H1 (cell line): Measurements from ENCODE around the gene IGFBP6. TPM values are rescaled to one million over a fixed set of nuclear protein-coding genes. Genes with fewer than 3 reads are reported as not detected.

Experiments
- CTCF ChIA-PET: fragments of 300-600 bp; sonication (Branson Sonifier 250); formaldehyde crosslinking; loops from one replicate; lab custom pipeline; 2021; ENCODE audit not compliant: partially characterized antibody; lab: Charles Lee
- POLR2A ChIA-PET: fragments of 300-600 bp; sonication (Branson Sonifier 250); formaldehyde crosslinking; loops from one replicate; lab custom pipeline; 2021; ENCODE audit warnings: inconsistent platforms; ENCODE audit not compliant: partially characterized antibody; lab: Charles Lee
- DNase-seq, 2 experiments: peaks; one replicate each; pipeline versions ENCODE4 v3.0.0 to v3.0.0-alpha.2; 2010 to 2022; ENCODE audit warnings: low spot score in 2 of 2, low read depth in 1 of 2, mixed read lengths in 1 of 2
- FAIRE-seq: peaks from 2 replicates; lab custom pipeline; 2011; peaks lifted over from hg19 to GRCh38; lab: Jason Lieb, UNC
- H2AFZ ChIP-seq: 2 replicates; pipeline ENCODE4 v1.8.1; 2012; ENCODE audit warnings: low read length, inconsistent platforms
- H2AK5ac ChIP-seq: 2 replicates; pipeline ENCODE4 v1.6.1; 2013; ENCODE audit warnings: low read depth, low read length
- H2BK120ac ChIP-seq: replicated peaks from 2 replicates; pipeline ENCODE3; 2013; ENCODE audit warnings: low read depth, low read length, inconsistent platforms
- H2BK12ac ChIP-seq: 2 replicates; pipeline ENCODE4 v1.6.1; 2013; ENCODE audit warnings: low read depth, low read length
- H2BK15ac ChIP-seq: 2 replicates; pipeline ENCODE4 v1.6.1; 2013; ENCODE audit warnings: low read length
- H2BK20ac ChIP-seq: 2 replicates; pipeline ENCODE4 v1.6.1; 2013; ENCODE audit warnings: low read length
- H2BK5ac ChIP-seq: 2 replicates; pipeline ENCODE4 v1.6.1; 2013; ENCODE audit warnings: low read depth, low read length
- H3K14ac ChIP-seq: 2 replicates; pipeline ENCODE4 v1.6.1; 2013; ENCODE audit warnings: inconsistent platforms; ENCODE audit not compliant: insufficient read length
- H3K18ac ChIP-seq: 2 replicates; pipeline ENCODE4 v1.6.1; 2013; ENCODE audit warnings: low read length; ENCODE audit errors: extremely low read depth
- H3K23ac ChIP-seq: 2 replicates; pipeline ENCODE4 v1.6.1; 2013; ENCODE audit warnings: inconsistent platforms; ENCODE audit not compliant: insufficient read length
- H3K23me2 ChIP-seq: 2 replicates; pipeline ENCODE4 v1.6.1; 2013; ENCODE audit warnings: low read depth, low read length
- H3K27ac ChIP-seq: 2 replicates; pipeline ENCODE4 v1.6.1; 2011; ENCODE audit warnings: low read depth, low read length, inconsistent platforms
- H3K27me3 ChIP-seq, 4 experiments: replicated peaks in 1 of 4; 1 replicate in 1 of 4; 2 replicates in 3 of 4; pipeline versions ENCODE4 v1.6.1 to v1.8.1; 2011 to 2013; ENCODE audit warnings: low read length in 3 of 4, mild to moderate bottlenecking in 3 of 4, inconsistent platforms in 2 of 4, mixed read lengths in 2 of 4, moderate library complexity in 1 of 4; ENCODE audit not compliant: control insufficient read depth in 3 of 4, insufficient read depth in 3 of 4; ENCODE audit errors: extremely low read depth in 1 of 4
- H3K36me3 ChIP-seq, 4 experiments: 2 replicates each; pipeline versions ENCODE4 v1.6.1 to v1.8.1; 2011 to 2013; ENCODE audit warnings: mild to moderate bottlenecking in 4 of 4, low read length in 3 of 4, moderate library complexity in 2 of 4, control low read depth in 1 of 4, inconsistent platforms in 1 of 4; ENCODE audit not compliant: insufficient read depth in 4 of 4, control insufficient read depth in 2 of 4
- H3K4ac ChIP-seq: replicated peaks from 2 replicates; pipeline ENCODE3; 2013; ENCODE audit warnings: low read length, low read depth, mixed read lengths, inconsistent platforms; ENCODE audit not compliant: insufficient read length
- H3K4me1 ChIP-seq, 4 experiments: replicated peaks in 1 of 4; 1 replicate in 1 of 4; 2 replicates in 3 of 4; pipeline versions ENCODE4 v1.6.1 to v1.8.1; 2011 to 2013; ENCODE audit warnings: low read length in 3 of 4, inconsistent platforms in 2 of 4, mixed read lengths in 1 of 4; ENCODE audit not compliant: insufficient read depth in 4 of 4, control insufficient read depth in 3 of 4
- H3K4me2 ChIP-seq, 2 experiments: 2 replicates each; pipeline versions ENCODE4 v1.6.1 to v1.8.1; 2011 to 2013; ENCODE audit warnings: low read depth in 2 of 2, low read length in 2 of 2, control low read depth in 1 of 2, inconsistent platforms in 1 of 2, mild to moderate bottlenecking in 1 of 2; ENCODE audit not compliant: insufficient read depth in 1 of 2
- H3K4me3 ChIP-seq, 4 experiments: fragments of 200-600, 300-600 bp in 1 of 4; sonication (generic), shearing (Covaris generic), sonication (Bioruptor Twin) in 1 of 4; 2 replicates each; pipeline versions ENCODE4 v1.5.1 to v1.8.1; 2011 to 2016; ENCODE audit warnings: low read length in 4 of 4, low read depth in 3 of 4, control low read depth in 2 of 4, inconsistent platforms in 2 of 4, mild to moderate bottlenecking in 2 of 4, mixed read lengths in 1 of 4, moderate library complexity in 1 of 4; ENCODE audit not compliant: insufficient read depth in 2 of 4; ENCODE audit errors: extremely low read depth in 1 of 4
- H3K56ac ChIP-seq: replicated peaks from 2 replicates; pipeline ENCODE3; 2013; ENCODE audit warnings: low read depth, mild to moderate bottlenecking, mixed read lengths, low read length, inconsistent platforms; ENCODE audit not compliant: insufficient read length
- H3K79me1 ChIP-seq: 2 replicates; pipeline ENCODE4 v1.6.1; 2013; ENCODE audit warnings: low read depth, low read length, control low read depth
- H3K79me2 ChIP-seq, 2 experiments: 2 replicates each; pipeline versions ENCODE4 v1.6.1 to v1.8.1; 2012 to 2013; ENCODE audit warnings: low read length in 2 of 2, mild to moderate bottlenecking in 2 of 2, inconsistent platforms in 1 of 2; ENCODE audit not compliant: insufficient read depth in 2 of 2, control insufficient read depth in 1 of 2
- H3K9ac ChIP-seq, 4 experiments: replicated peaks in 1 of 4; 1 replicate in 1 of 4; 2 replicates in 3 of 4; pipeline versions ENCODE4 v1.6.1 to v1.8.1; 2011 to 2013; ENCODE audit warnings: low read depth in 3 of 4, low read length in 3 of 4, control low read depth in 2 of 4, mild to moderate bottlenecking in 2 of 4, moderate library complexity in 2 of 4, inconsistent platforms in 1 of 4; ENCODE audit errors: extremely low read depth in 1 of 4
- H3K9me3 ChIP-seq, 2 experiments: 2 replicates each; pipeline versions ENCODE4 v1.6.1 to v1.8.1; 2012 to 2013; ENCODE audit warnings: mild to moderate bottlenecking in 2 of 2, moderate library complexity in 2 of 2, control low read depth in 1 of 2, inconsistent platforms in 1 of 2, low read depth in 1 of 2, low read length in 1 of 2, mixed read lengths in 1 of 2; ENCODE audit not compliant: insufficient read depth in 2 of 2
- H4K20me1 ChIP-seq, 2 experiments: replicated peaks in 1 of 2; 2 replicates each; pipeline versions ENCODE3 to v1.8.1; 2011 to 2013; ENCODE audit warnings: inconsistent platforms in 2 of 2, low read length in 2 of 2, mild to moderate bottlenecking in 1 of 2; ENCODE audit not compliant: insufficient read depth in 2 of 2, control insufficient read depth in 1 of 2
- H4K5ac ChIP-seq: 2 replicates; pipeline ENCODE4 v1.6.1; 2013; ENCODE audit warnings: low read length, low read depth, mixed read lengths, inconsistent platforms; ENCODE audit not compliant: insufficient read length
- H4K8ac ChIP-seq: 2 replicates; pipeline ENCODE4 v1.8.0; 2013; ENCODE audit warnings: mild to moderate bottlenecking, moderate library complexity, low read length, inconsistent platforms; ENCODE audit not compliant: insufficient read depth; ENCODE audit errors: extremely low read depth
- H4K91ac ChIP-seq: replicated peaks from 2 replicates; pipeline ENCODE3; 2013; ENCODE audit warnings: low read length, mixed read lengths, inconsistent platforms; ENCODE audit not compliant: insufficient read length
- BACH1 ChIP-seq: IDR thresholded peaks from 2 replicates; pipeline ENCODE4 v1.6.1; 2012; ENCODE audit warnings: low read length, improper control_type of control experiment
- CEBPB ChIP-seq: IDR thresholded peaks from 2 replicates; pipeline ENCODE4 v1.6.1; 2012; ENCODE audit warnings: low read depth, low read length
- CHD1 ChIP-seq: IDR thresholded peaks from 2 replicates; pipeline ENCODE4 v1.6.1; 2012; ENCODE audit warnings: low read depth, low read length, improper control_type of control experiment
- RXRA ChIP-seq: IDR thresholded peaks from 2 replicates; pipeline ENCODE4 v1.6.1; 2011; ENCODE audit warnings: low read depth, mild to moderate bottlenecking, low read length, moderate library complexity; ENCODE audit not compliant: insufficient read depth
- SAP30 ChIP-seq: fragments of 300-600 bp; sonication (generic); IDR thresholded peaks from 2 replicates; pipeline ENCODE4 v1.7.1; 2012; ENCODE audit warnings: low read length, moderate library complexity, mild to moderate bottlenecking, inconsistent platforms; ENCODE audit not compliant: insufficient read depth, insufficient replicate concordance
- SIRT6 ChIP-seq: IDR thresholded peaks from one replicate; pipeline ENCODE4 v1.7.1; 2012; ENCODE audit warnings: low read length, inconsistent platforms
- SIX5 ChIP-seq: IDR thresholded peaks from 2 replicates; pipeline ENCODE4 v1.6.1; 2011; ENCODE audit warnings: mild to moderate bottlenecking, low read depth, low read length
- SP1 ChIP-seq: IDR thresholded peaks from 2 replicates; pipeline ENCODE4 v1.6.1; 2011; ENCODE audit warnings: low read depth, low read length
- TAF1 ChIP-seq: IDR thresholded peaks from 2 replicates; pipeline ENCODE4 v1.6.1; 2011; ENCODE audit warnings: mild to moderate bottlenecking, low read depth, low read length
- TEAD4 ChIP-seq: IDR thresholded peaks from 2 replicates; pipeline ENCODE4 v1.6.1; 2012; ENCODE audit warnings: low read depth, low read length, inconsistent platforms, mixed read lengths
- ZNF274 ChIP-seq: IDR thresholded peaks from 2 replicates; pipeline ENCODE4 v1.7.0; 2012; ENCODE audit warnings: low read length, borderline replicate concordance; ENCODE audit errors: extremely low read depth
- WGBS, 2 experiments: shearing (Covaris generic) in 1 of 2; methylation state at CpG; one replicate each; pipeline versions ENCODE4 v1.1.6 to v1.1.7; 2013 to 2015; ENCODE audit warnings: low lambda C conversion rate in 2 of 2, mixed read lengths in 2 of 2, inconsistent platforms in 1 of 2, low coverage in 1 of 2, missing lambda C conversion rate in 1 of 2; ENCODE audit not compliant: insufficient replicate concordance in 2 of 2, insufficient coverage in 1 of 2, insufficient read length in 1 of 2; ENCODE audit errors: extremely low coverage in 1 of 2, missing lambda C conversion rate in 1 of 2; 5-methylcytosine and 5-hydroxymethylcytosine counted together
- polyA plus RNA-seq, 7 experiments: library from polyadenylated mRNA; depleted of rRNA in 3 of 7; stranded (reverse) in 5 of 7; unstranded in 2 of 7; fragments of >200 nt in 5 of 7; fragments of 200-250 nt in 2 of 7; gene quantifications; 1 replicate in 5 of 7; 2 replicates in 1 of 7; 4 replicates in 1 of 7; pipeline versions ENCODE4 v1.2.1 to v1.2.3, GENCODE V29; 2011 to 2013; ENCODE audit warnings: missing spikeins in 2 of 7, mixed read lengths in 2 of 7
- total RNA-seq: library from RNA; stranded (reverse); fragmentation: NEBNext Ultra II Directional; extraction: Animal tissue kit (Norgen Biotek cat#: 25700); gene quantifications from 2 replicates; pipeline ENCODE4 v1.2.1, GENCODE V29; 2021
- TF ChIP-seq, protein P1 (sequence below): IDR thresholded peaks from 2 replicates; pipeline ENCODE4 v1.6.1; 2011; ENCODE audit warnings: low read length, improper control_type of control experiment

IGFBP6 gene
- total and polyA plus RNA-seq, 2 of the 8 experiments (the other 6 are each of a cell fraction or from before 2014, with no cell fraction given): 13.7 to 14.7 TPM

DNA sequence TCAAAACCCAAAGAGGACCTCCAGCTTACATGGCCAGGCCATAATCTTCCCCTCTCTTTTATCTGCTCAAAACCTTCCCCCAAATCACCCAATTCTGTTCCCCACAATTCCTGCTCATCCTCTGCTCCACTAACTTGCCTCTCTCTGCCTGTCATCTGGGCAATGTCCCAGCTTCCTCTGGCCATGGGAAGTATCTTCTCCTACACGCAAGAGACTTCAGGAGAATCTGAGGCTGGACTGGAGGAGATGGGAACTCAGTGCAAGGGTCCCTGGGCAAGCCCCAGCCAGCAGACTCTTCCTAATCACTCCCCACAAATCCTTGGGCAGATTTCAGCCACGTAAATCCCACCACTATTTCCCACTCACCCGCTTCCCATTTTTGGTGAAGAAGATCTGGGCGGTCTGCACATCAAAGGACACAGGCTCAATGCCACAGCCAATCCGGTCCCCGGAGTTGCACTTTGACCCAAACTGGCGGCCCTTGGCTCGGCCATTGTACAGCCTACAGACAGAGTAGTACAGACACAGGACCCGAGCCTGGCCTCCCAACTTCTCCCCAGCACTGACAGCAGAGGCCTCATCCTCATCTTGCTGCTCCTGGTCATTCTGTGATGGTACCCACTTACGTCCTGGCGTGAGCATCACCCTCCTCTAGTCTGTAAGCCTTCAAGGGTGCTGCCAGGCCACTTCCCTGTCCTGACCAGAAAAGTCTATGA lies 23.0 kb upstream of the IGFBP6 start:
- H3K23ac ChIP-seq: no peak overlapping the region
- no peak overlapping the region for H2BK120ac ChIP-seq
- no peak for FAIRE-seq
- no peak overlapping the region for H2BK15ac ChIP-seq
- peaks cover 0 to 2% (median 0%) of the 10 kb centered on the region in 4 experiments; a peak in 1 of 7 replicates for H3K27me3 ChIP-seq
- H3K27ac ChIP-seq: no peak overlapping the region
- H4K5ac ChIP-seq: no peak overlapping the region
- no peak overlapping the region for H3K4me2 ChIP-seq
- no peak overlapping the region for H4K8ac ChIP-seq
- H2BK12ac ChIP-seq: no peak overlapping the region
- H3K23me2 ChIP-seq: peaks cover 5% of the 10 kb centered on the region; the same call in 1 of the 2 replicates
- ChIA-PET POLR2A (interaction anchor here (0.7 to 2.7 kb wide), 2 partner anchors 21 to 190 kb away, joined by 3 to 7 read pairs; no protein-coding TSS in a partner anchor), CTCF (interaction anchor here (0.6 to 22.4 kb wide), 6 partner anchors 8 to 172 kb away, joined by 3 to 531 read pairs (median 12); partner anchors contain the start of genes IGFBP6 and SOAT2)
- no peak overlapping the region for H3K56ac ChIP-seq
- H4K91ac ChIP-seq: no peak overlapping the region
- H3K4ac ChIP-seq: no peak overlapping the region
- no peak overlapping the region for H3K9ac ChIP-seq
- H3K18ac ChIP-seq: no peak overlapping the region
- no peak overlapping the region for H2BK20ac ChIP-seq
- 95% methylated on average over 11 of the region's 11 CpGs; no CpG with 5 or more reads in 1 of the 2 experiments for WGBS, 2 experiments
- no peak overlapping the region for H2AK5ac ChIP-seq
- H2AFZ ChIP-seq: no peak overlapping the region
- H3K4me3 ChIP-seq: no peak overlapping the region
- H3K4me1 ChIP-seq: peaks cover 3 to 13% (median 5%) of the 10 kb centered on the region in 4 experiments; a peak in 6 of 7 replicates
- no peak overlapping the region for H3K14ac ChIP-seq
- peaks cover 2 to 4% of the 10 kb centered on the region in 2 experiments for H4K20me1 ChIP-seq
- peaks cover 0 to 4% (median 2%) of the 10 kb centered on the region in 4 experiments; a peak in 2 of 8 replicates for H3K36me3 ChIP-seq
- no peaks in the 10 kb centered on the region for H3K9me3 ChIP-seq
- no peaks in the 10 kb centered on the region for H3K79me1 ChIP-seq
- no peak overlapping the region for H2BK5ac ChIP-seq
- H3K79me2 ChIP-seq: no peaks in the 10 kb centered on the region
- DNase-seq: no peak
- no peak for TF ChIP-seq CHD1
- TF ChIP-seq, protein P1, sequence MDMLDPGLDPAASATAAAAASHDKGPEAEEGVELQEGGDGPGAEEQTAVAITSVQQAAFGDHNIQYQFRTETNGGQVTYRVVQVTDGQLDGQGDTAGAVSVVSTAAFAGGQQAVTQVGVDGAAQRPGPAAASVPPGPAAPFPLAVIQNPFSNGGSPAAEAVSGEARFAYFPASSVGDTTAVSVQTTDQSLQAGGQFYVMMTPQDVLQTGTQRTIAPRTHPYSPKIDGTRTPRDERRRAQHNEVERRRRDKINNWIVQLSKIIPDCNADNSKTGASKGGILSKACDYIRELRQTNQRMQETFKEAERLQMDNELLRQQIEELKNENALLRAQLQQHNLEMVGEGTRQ: no peak
- TF ChIP-seq TAF1: no peak
- no peak for TF ChIP-seq SAP30
- no peak for TF ChIP-seq RXRA
- no peak for TF ChIP-seq CEBPB
- no peak for TF ChIP-seq SIX5
- no peak for TF ChIP-seq BACH1
- no peak for TF ChIP-seq SP1
- no peak for TF ChIP-seq TEAD4
- TF ChIP-seq ZNF274: no peak
- no peak for TF ChIP-seq SIRT6
